Activated CD8-positive, alpha-beta T cell treated with anti-CD3 and anti-CD28 coated beads for 36 hours (primary cell): ENCODE data around the gene ACVRL1. TPM values are rescaled to one million over a fixed set of nuclear protein-coding genes. Genes with fewer than 3 reads are reported as not detected.

ENCODE experiments used
- ATAC-seq: fragments of 200-7000 bp; cut with Tn5 transposase; one replicate; pipeline ENCODE4 v1.10.0; 2021; ENCODE audit warnings: mild to moderate bottlenecking, moderate library complexity
- CTCF ChIA-PET: fragments of 350-600 bp; sonication (Branson Sonifier 250); formaldehyde crosslinking; loops from one replicate; lab custom pipeline; 2021; ENCODE audit warnings: antibody characterized with exemption; lab: Charles Lee
- POLR2A ChIA-PET: fragments of 350-600 bp; sonication (Branson Sonifier 250); formaldehyde crosslinking; loops from one replicate; lab custom pipeline; 2021; ENCODE audit warnings: antibody characterized with exemption; lab: Charles Lee
- DNase-seq: peaks from one replicate; pipeline ENCODE4 v3.0.0-alpha.2; 2020
- H3K27ac Mint-ChIP-seq: one replicate; pipeline ENCODE4 v1.8.0; 2021; ENCODE audit warnings: mild to moderate bottlenecking, mixed read lengths
- H3K27me3 Mint-ChIP-seq: one replicate; pipeline ENCODE4 v1.8.0; 2021; ENCODE audit warnings: mixed read lengths
- H3K36me3 Mint-ChIP-seq: one replicate; pipeline ENCODE4 v1.8.0; 2021; ENCODE audit warnings: low read depth, mixed read lengths
- H3K4me1 Mint-ChIP-seq: one replicate; pipeline ENCODE4 v1.8.0; 2021; ENCODE audit warnings: low read depth, mixed read lengths
- H3K4me3 Mint-ChIP-seq: one replicate; pipeline ENCODE4 v1.8.0; 2021; ENCODE audit warnings: mild to moderate bottlenecking, moderate library complexity, mixed read lengths
- H3K9me3 Mint-ChIP-seq: one replicate; pipeline ENCODE4 v1.8.0; 2021; ENCODE audit warnings: mixed read lengths
- intact Hi-C: fragments of 100-400 bp; cut with micrococcal nuclease; formaldehyde crosslinking; loops from one replicate; pipeline ENCODE4 v1.10.0; 2022
- total RNA-seq, 2 experiments: library from RNA; stranded (reverse); gene quantifications; one replicate each; pipeline ENCODE4 v1.2.3, GENCODE V29; 2021
- TF ChIP-seq, protein P1 (sequence below): fragments of 200-600 bp; IDR thresholded peaks from one replicate; pipeline ENCODE4 v1.8.0; 2022; ENCODE audit warnings: antibody characterized with exemption, mild to moderate bottlenecking

The ACVRL1 gene
- total RNA-seq, 2 experiments from 2014 or later = not detected

DNA sequence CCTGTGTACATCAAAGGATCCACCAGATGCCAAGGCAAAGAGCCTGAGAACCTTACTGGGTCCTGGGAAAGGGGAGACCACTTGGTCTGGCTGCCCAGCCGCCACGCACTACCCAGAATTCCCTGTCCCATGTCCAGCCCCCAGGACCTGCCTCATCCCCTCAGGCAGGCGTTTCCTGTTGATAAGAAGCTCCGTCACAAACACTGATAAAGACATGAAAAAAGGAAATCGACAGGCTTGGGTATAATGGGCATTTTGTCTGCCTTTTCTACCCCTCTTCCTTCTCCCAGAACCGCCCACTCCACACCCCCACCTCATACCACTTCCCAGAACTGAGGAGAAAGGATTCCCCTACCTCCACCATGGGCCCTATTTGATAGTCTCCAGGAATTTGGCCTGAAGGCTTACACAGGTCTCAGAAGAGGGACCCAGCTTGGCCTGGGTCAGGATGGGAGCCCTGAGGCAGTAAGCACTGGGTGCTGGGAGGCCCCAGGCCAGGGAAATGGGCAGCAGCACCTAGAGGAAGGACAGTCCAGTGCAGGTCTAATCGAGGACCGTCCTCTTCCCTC lies 18.8 kb downstream of the ACVRL1 start:
- Mint-ChIP-seq H3K9me3 (no peaks in the 10 kb centered on the region), H3K27me3 (no peaks in the 10 kb centered on the region), H3K36me3 (no peaks in the 10 kb centered on the region), H3K4me1 (peaks cover 6% of the 10 kb centered on the region), H3K27ac (no peak overlapping the region), H3K4me3 (no peak overlapping the region)
- ChIA-PET POLR2A (interaction anchor here (0.8 kb wide), 1 partner anchor 12 kb away, joined by 3 read pairs; no protein-coding TSS in a partner anchor), CTCF (interaction anchor here (0.7 to 2.9 kb wide), 19 partner anchors 9 to 107 kb away, joined by 3 to 46 read pairs (median 4); no protein-coding TSS in a partner anchor)
- ATAC-seq (no peak), DNase-seq (no peak)
- TF ChIP-seq, protein P1, sequence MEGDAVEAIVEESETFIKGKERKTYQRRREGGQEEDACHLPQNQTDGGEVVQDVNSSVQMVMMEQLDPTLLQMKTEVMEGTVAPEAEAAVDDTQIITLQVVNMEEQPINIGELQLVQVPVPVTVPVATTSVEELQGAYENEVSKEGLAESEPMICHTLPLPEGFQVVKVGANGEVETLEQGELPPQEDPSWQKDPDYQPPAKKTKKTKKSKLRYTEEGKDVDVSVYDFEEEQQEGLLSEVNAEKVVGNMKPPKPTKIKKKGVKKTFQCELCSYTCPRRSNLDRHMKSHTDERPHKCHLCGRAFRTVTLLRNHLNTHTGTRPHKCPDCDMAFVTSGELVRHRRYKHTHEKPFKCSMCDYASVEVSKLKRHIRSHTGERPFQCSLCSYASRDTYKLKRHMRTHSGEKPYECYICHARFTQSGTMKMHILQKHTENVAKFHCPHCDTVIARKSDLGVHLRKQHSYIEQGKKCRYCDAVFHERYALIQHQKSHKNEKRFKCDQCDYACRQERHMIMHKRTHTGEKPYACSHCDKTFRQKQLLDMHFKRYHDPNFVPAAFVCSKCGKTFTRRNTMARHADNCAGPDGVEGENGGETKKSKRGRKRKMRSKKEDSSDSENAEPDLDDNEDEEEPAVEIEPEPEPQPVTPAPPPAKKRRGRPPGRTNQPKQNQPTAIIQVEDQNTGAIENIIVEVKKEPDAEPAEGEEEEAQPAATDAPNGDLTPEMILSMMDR = no peak
- intact Hi-C loops = loop anchor here (1.0 kb wide), 1 partner anchor 54 kb away; no protein-coding TSS in a partner anchor

DNA sequence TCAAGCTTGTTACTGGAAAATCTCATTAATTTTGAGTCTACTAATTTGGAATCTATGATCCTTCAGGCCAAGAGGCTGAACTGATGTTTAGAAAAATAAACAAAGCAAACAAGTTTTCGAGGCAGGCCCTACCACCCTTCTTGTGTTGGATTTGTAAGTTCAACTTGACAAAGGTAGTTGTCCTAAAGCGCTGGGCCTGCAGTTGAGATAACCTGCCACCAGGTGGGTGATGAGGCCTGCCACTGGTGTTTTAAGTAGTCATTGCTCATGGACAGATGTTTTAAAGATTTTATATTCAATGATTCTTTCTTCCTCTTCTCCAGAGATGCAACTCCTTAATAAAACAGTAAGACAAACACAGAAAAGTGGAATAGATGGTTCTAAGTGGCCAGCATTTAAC lies 19.4 kb downstream of the ACVRL1 start:
- TF ChIP-seq, protein P1 = peak; percentile 58
- Mint-ChIP-seq H3K27ac (no peak overlapping the region), H3K27me3 (no peaks in the 10 kb centered on the region), H3K36me3 (no peaks in the 10 kb centered on the region), H3K4me1 (peaks cover 6% of the 10 kb centered on the region), H3K4me3 (no peak overlapping the region), H3K9me3 (no peaks in the 10 kb centered on the region)
- POLR2A ChIA-PET = interaction anchor here (0.8 kb wide), 1 partner anchor 11 kb away, joined by 3 read pairs; no protein-coding TSS in a partner anchor
- intact Hi-C loops = loop anchor here (1.0 kb wide), 1 partner anchor 54 kb away; no protein-coding TSS in a partner anchor
- ATAC-seq = peak; percentile 65
- CTCF ChIA-PET = interaction anchor here (0.7 to 2.9 kb wide), 24 partner anchors 9 to 195 kb away, joined by 3 to 46 read pairs (median 4); no protein-coding TSS in a partner anchor
- DNase-seq = peak; percentile 82

DNA sequence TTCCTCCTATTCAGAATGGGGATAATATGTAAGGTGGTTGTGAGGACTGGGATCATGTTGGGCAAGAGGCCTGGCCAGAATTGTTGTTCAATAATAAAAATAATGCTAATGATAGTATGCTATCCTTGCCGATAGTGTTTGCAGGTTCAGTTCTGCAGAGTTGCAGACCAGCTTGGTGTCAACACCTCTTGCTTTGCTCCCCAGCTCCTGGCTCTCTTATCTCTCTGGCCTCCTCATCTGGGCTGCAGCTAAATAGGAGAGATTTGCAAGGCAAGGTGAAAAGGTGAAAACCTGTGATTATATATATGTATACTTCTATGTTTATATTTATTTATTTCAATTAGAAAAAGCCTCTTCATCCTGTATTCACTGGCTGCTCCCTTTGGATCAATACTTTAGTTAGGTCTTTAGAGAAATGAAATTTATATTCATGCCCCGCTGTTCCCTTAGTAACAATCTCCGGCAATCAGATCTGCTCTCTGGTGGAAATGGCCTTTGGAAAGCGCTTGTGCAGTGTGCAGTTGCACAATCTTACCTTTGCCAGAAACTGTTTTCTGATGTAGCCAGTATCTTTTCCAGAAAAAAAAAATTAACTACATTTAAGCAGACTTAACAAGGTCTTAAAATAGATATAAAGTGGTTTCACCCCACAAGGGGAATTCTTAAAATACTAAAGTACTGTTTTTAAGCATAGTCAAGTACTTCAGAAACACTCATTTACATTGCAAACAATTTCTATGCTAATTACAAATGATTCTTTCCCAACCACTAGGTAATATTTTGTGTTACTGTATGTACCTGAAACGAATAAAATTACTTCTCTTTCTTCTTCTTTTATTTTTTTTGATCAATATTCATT lies 25.1 kb downstream of the ACVRL1 start:
- ChIA-PET CTCF (interaction anchor here (1.2 kb wide), 1 partner anchor 9 kb away, joined by 4 read pairs; no protein-coding TSS in a partner anchor), POLR2A (no interaction called here)
- Mint-ChIP-seq H3K27me3 (no peaks in the 10 kb centered on the region), H3K4me1 (no peaks in the 10 kb centered on the region), H3K4me3 (no peak overlapping the region), H3K36me3 (no peaks in the 10 kb centered on the region), H3K9me3 (no peaks in the 10 kb centered on the region), H3K27ac (no peak overlapping the region)
- TF ChIP-seq, protein P1 = no peak
- intact Hi-C loops = no loop called here
- DNase-seq (no peak), ATAC-seq (no peak)

DNA sequence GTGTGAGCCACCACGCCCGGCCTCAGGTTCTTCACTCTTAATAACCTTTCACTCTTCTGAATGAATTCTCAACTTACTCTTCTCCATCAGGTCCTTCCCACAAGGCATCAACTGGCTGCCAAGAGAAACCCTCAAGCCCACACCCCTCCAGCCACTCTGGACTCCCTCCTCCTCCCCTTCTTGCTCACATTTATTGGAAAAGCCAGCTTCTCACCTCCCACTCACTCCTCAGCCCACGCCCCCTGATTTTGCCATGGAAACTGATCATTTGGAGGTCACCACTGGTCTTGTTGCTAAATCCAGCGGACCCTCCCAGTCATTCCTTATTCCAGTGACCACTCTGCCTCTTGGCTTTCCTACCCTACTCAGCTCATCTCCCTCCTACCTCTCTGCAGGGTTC lies 26.8 kb downstream of the ACVRL1 start:
- Mint-ChIP-seq H3K27me3 (no peaks in the 10 kb centered on the region), H3K9me3 (no peaks in the 10 kb centered on the region), H3K4me1 (no peaks in the 10 kb centered on the region), H3K36me3 (no peaks in the 10 kb centered on the region), H3K4me3 (no peak overlapping the region), H3K27ac (no peak overlapping the region)
- ChIA-PET POLR2A (interaction anchor here (1.4 kb wide), 1 partner anchor 11 kb away, joined by 3 read pairs; no protein-coding TSS in a partner anchor), CTCF (interaction anchor here (1.6 to 2.4 kb wide), 2 partner anchors 10 to 47 kb away, joined by 5 to 16 read pairs; no protein-coding TSS in a partner anchor)
- intact Hi-C loops = no loop called here
- DNase-seq = no peak
- ATAC-seq = no peak
- TF ChIP-seq, protein P1 = no peak
